GM12892 (cell line): Measurements from ENCODE around the gene OVOL2.

Experiments used
- DNase-seq: peaks from one replicate; pipeline ENCODE4 v3.0.0; 2011; ENCODE audit not compliant: insufficient read length
- FAIRE-seq: peaks from 2 replicates; lab custom pipeline; 2011; peaks lifted over from hg19 to GRCh38; lab: Jason Lieb, UNC
- POLR2A ChIP-seq: IDR thresholded peaks from 2 replicates; pipeline ENCODE4 v1.6.1; 2011; ENCODE audit warnings: low read depth, low read length, control low read depth
- POLR2AphosphoS5 ChIP-seq: IDR thresholded peaks from 2 replicates; pipeline ENCODE4 v1.6.1; 2011; ENCODE audit warnings: low read depth, low read length, control low read depth
- TAF1 ChIP-seq: IDR thresholded peaks from 2 replicates; pipeline ENCODE4 v1.6.1; 2011; ENCODE audit warnings: low read depth, mild to moderate bottlenecking, control low read depth, low read length, borderline replicate concordance

The OVOL2 gene

DNA sequence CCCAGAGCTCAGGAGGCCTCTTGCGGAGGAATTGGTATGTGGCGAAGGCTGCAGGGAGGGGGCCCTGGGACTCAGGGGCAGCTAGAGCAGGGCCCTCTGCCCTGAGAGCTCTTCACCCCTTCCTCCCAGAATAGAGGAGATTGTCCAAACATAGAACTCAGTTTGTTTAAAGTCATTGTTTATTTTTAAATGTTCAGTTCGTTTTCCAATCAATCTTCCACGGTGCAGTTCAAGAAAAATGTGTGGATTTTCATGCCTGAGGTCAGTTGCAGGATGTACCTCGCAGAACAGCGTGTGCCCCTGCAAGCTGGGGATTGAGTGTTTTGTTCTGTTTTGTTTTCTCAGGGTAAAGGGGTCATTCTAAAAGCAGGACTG, 51.7 kb downstream of the OVOL2 start:
- FAIRE-seq (no peak), DNase-seq (no peak)

DNA sequence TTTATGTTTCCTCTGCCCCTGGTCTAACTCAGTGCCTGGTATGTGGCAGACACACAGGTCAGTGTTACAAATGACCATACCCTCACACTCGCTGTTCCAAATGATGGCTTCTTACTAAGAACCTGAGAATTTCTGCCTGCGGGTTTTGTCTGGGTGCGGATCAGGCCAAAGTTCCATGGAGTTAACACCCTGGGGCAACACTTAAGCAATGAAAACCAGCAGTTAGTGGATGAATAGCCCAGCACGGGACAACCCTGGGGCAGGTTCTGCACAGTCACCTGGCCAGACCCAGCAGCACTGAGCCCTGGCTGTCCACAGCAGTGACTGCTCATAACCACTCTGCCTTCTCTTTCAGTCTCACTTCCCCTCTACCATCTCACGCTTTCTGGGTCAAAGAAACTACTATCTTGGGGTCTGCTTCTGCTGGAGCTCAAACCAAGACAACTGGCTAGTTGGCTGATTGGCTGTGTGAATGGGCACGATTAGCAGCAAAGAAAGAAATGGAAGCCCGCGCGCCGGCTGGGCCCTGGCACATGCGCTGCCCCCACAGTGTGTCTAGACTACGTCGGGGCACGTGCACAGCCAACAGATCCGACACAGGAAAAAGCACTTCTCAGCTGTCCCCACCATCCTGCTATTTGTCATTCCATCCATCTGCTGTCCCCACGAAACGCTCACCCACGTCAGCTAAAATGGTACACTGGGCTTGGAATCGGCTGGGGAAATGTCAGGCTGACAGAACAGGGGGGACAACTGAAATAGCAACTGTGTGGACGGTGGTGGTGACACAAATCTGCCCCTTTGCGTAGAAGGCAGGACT, 52.3 kb downstream of the OVOL2 start:
- no peak for TF ChIP-seq POLR2AphosphoS5
- TF ChIP-seq TAF1 = no peak
- TF ChIP-seq POLR2A = no peak
- DNase-seq (peak; percentile 62), FAIRE-seq (peak; percentile 71)

More for the DNA sequence above, 51.7 kb downstream of the OVOL2 start:
- TF ChIP-seq POLR2AphosphoS5 (no peak), POLR2A (no peak)

DNA sequence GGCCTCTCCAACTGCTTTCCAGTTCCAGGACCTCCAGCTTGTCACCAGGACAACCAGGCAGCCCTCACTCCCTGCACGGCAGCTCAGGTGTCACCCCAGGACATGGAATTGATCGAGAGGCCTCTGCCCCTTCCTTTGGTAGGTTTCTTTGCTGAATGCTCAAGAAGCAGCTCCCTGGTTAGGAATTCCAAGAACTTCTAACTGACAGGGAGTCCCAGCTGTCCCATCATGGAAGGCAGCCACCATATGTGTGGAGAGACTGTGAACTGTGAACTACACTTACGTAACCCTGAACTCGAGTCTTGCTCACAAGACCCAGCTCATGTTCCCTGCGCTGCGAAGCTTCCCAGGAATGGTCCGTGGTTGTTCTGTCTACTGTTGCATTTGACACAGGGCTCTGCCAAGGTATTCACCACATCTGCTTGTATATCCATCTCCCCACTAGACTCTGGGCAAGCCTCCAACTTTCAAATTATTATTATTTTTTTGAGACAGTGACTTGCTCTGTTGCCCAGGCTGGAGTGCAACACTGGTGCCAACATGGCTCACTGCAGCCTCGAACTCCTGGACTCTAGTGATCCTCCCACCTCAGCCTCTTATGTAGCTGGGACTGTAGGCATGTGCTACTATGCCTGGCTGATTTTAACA, 53.2 kb downstream of the OVOL2 start:
- FAIRE-seq (peak; percentile 17), DNase-seq (no peak)
- TF ChIP-seq TAF1 = no peak
- no peak for TF ChIP-seq POLR2AphosphoS5
- TF ChIP-seq POLR2A = no peak

DNA sequence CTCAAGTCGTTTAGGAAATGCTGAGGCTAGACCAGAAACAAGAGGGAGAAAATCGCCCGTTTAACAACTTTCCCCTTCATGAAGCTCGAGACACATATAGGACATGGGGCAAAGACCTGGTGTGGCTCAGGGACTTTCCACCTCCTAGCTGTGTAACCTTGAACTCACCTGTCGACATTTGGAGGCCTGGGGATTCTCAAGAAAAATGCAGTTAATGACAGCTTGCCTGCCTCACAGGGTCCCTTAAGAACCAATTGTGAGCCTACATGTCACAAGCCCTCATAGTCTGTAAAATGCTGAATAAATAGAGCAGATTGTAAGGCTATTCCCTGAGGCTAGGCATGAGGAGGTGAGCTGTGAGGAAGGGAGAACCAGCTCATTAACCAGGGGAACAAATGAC, 53.8 kb downstream of the OVOL2 start:
- TF ChIP-seq POLR2AphosphoS5 = no peak
- no peak for TF ChIP-seq TAF1
- no peak for DNase-seq
- peak; percentile 21 for FAIRE-seq

DNA sequence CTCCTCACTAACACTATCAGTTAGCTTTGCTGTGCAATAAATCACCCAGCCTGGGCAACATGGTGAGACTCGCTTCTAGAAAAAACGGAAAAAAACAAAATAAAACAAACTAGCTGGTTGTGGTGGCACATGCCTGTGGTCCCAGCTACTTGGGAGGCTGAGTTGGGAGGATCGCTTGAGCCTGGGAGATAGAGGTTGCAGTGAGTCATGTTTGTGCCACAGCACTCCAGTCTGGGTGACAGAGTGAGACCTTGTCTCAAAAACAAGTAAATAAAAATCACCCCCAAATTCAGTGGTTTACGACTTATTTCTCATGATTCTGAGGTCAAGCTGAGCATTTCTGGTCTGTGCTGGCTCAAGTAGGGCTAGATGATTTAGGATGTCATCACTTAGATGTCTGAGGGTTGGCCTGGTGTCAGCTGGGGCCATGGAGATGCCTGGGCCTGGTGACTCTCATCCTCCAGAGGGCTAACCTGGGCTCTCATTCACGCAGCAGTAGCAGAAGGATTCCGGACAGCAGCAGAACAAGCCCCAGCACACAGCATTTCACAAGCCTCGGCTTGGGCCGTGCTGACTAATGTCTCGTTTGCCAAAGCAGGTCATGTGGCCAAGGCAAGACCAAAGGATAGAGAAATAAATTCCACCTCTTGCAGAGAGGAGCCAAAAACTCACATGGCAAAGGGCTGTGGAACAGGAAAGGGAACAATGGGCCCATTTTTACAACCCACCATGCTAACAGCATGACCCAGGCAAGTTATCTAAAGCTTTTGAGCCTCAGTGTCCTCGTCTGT, 56.4 kb downstream of the OVOL2 start:
- no peak for FAIRE-seq
- no peak for DNase-seq
- TF ChIP-seq POLR2A (no peak), TAF1 (no peak), POLR2AphosphoS5 (no peak)

DNA sequence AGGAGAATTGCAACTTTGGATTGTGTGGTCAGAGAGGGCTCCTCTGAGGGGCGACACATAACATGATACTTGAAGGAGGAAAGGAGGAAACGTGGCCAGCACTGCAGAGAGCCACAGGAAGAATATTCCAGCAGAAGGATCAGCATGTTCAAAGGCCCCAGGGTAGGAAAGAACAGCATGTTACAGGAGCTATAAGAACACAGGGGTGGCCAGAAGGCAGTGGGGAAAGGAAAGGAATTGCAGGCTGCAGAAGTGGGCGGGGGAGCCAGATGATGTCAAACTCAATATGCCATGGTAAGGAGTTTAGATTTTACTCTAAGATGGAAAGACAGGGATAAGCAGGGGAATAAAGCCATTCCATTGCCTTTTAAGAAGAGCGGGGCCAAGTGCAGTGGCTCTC, 58.1 kb downstream of the OVOL2 start:
- TF ChIP-seq POLR2AphosphoS5 (no peak), TAF1 (no peak), POLR2A (no peak)
- no peak for FAIRE-seq
- DNase-seq = no peak

DNA sequence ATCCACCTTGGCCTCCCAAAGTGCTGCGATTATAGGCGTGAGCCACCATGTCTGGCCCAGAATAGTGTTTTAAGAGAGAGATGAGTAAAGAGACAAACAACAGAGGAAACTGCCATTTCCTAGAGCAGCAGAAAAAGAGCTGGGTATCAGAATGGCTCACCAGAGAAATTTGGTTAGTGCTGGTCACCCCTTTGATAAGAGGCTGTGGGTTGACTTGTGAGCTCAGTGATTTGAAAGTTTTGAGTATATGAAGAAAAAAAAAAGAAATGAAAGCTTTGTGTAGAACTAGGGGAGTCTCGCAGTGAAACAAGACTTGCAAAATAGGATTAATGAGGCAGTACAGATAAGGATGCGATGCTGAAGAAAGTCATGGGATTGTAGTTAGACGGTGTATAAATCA, 59.3 kb downstream of the OVOL2 start:
- FAIRE-seq = no peak
- TF ChIP-seq POLR2AphosphoS5 (no peak), POLR2A (no peak)

DNA sequence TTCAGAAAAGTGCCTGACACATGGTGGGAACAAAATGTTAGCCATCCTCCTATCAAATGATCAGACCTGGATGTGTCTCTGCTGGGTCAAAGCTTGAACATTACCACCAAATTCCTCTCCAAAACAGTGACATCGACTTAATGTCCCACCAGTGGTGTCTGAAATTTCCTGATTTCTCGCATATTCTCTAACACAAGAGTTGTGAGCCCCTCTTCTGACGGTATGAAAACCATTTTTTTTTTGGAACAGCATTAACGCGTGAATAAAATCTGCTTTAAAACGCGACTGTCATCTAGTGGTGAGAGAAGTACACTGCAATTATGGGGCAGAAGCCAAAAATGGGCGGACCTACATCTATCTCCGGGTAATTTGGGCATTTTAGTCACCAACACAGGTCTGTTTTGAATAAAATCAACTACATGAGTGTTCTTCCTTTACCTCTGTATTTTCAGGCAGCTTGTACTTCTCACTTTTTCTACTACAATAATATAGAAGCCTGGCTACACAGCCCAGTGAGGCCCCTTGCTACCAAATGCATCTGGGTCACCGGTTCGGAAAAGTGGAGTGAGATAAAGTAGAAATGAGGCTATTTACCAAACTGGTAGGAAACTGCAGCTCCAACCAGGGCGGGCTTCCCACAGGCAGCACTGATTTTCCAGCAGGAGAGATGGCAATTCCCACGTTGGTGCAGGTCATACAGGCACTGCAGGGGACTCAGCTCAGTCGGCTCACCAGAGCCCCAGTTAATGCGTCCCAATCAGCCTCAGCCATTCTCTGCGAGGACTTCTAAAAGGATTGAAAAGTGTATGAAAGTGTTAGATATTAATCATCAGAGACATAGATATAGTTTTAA, 61.5 kb downstream of the OVOL2 start:
- FAIRE-seq (peak; percentile 76), DNase-seq (no peak)
- TF ChIP-seq POLR2A (no peak), POLR2AphosphoS5 (no peak), TAF1 (no peak)

More for the DNA sequence above, 59.3 kb downstream of the OVOL2 start:
- DNase-seq = no peak

DNA sequence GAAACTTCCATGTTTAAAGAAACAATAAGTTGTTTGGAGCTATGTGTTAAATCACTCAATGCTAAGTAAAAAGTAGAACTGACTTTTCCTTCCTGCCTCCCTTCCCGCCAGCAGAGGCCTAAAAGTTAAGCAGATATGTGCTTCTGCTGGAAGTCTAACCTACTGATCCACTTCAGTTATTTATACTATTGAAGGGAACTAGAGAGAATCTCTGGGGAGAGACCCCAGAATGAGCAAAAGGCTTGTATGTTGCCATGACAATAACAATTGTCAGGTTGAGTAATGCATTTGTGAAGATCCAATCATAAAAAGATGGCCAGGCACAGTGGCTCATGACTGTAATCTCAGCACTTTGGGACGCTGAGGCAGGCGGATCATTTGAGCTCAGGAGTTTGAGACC, 64.2 kb downstream of the OVOL2 start:
- TF ChIP-seq POLR2AphosphoS5 = no peak
- no peak for TF ChIP-seq POLR2A
- TF ChIP-seq TAF1 = no peak
- DNase-seq (no peak), FAIRE-seq (no peak)

DNA sequence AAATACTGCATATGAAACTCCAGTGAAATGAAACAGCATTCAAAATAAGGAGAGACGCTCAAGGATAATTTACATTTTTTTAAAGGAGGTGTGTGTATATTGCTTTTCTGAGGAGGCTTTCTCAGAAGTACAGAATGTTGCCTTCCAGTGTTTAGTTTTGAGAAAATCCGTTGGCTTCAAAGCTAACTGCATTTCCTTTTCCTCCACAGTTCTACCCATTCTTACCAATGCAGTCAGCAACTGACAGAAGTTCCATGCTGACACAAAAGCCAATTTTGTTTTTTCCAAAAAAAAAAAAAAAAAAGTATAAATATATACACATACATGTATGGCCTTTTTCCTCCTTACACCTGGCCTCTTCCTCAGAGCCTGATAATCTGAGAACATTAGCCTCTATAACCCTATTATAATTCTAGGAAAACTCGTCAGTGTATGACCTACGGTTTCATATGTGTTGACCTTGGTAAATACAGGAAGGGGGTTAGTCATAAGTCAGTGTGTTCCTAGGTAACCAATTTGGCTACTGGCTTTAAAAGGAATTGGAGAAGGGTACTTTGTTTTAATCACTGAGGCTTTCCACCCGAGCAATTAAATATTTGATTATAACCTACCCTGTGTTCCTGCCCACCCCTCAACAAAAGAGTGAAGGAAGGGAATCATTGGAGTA, 64.7 kb downstream of the OVOL2 start:
- TF ChIP-seq TAF1 (no peak), POLR2A (no peak), POLR2AphosphoS5 (no peak)
- DNase-seq (no peak), FAIRE-seq (no peak)
